K562 (cell line): ENCODE data around the gene SCYL1. TPM values are rescaled to one million over a fixed set of nuclear protein-coding genes. Genes with fewer than 3 reads are reported as not detected.

Source experiments
- E2F3 ChIP-seq: fragments of 250-450 bp; sonication (Bioruptor Pico); IDR thresholded peaks from 2 replicates; pipeline ENCODE4 v1.4.0; 2020; ENCODE audit warnings: mild to moderate bottlenecking
- GABPA ChIP-seq: fragments of 200-800 bp; sonication (Bioruptor generic); conservative IDR thresholded peaks from 2 replicates; pipeline ENCODE4 v1.6.1; 2016; ENCODE audit warnings: low read depth, missing genetic modification characterization, missing compliant biosample characterization
- HIVEP1 ChIP-seq: fragments of 250-450 bp; sonication (Bioruptor Pico); IDR thresholded peaks from 2 replicates; pipeline ENCODE4 v1.4.0; 2020; ENCODE audit warnings: mild to moderate bottlenecking
- MECOM ChIP-seq: fragments of 250-450 bp; sonication (Bioruptor Pico); IDR thresholded peaks from 2 replicates; pipeline ENCODE4 v1.8.0; 2022; ENCODE audit warnings: inconsistent platforms
- MEF2D ChIP-seq: conservative IDR thresholded peaks from 2 replicates; pipeline ENCODE4 v1.6.1; 2016; ENCODE audit warnings: low read depth, missing genetic modification characterization, missing compliant biosample characterization
- MYC ChIP-seq, 2 experiments: fragments of 250-450 bp in 1 of 2; sonication (Bioruptor Pico) in 1 of 2; IDR thresholded peaks; 2 replicates each; pipeline versions ENCODE4 v1.5.1 to v1.6.1; 2012 to 2021; ENCODE audit warnings: low read depth in 2 of 2, borderline replicate concordance in 1 of 2, improper control_type of control experiment in 1 of 2, low read length in 1 of 2, mild to moderate bottlenecking in 1 of 2, moderate library complexity in 1 of 2
- POLR2A ChIP-seq: fragments of 450-650 bp; conservative IDR thresholded peaks from 2 replicates; pipeline ENCODE4 v1.6.1; 2016
- U2AF1 ChIP-seq: fragments of 200-400 bp; formaldehyde crosslinking; optimal IDR thresholded peaks from 2 replicates; pipeline ENCODE3; 2017; ENCODE audit warnings: mild to moderate bottlenecking, low read depth, low read length, moderate library complexity
- ZNF174 ChIP-seq: fragments of 250-450 bp; sonication (Bioruptor Pico); IDR thresholded peaks from 2 replicates; pipeline ENCODE4 v1.4.0; 2020; ENCODE audit warnings: mild to moderate bottlenecking
- ZNF184 ChIP-seq: sonication (generic); formaldehyde crosslinking; IDR thresholded peaks from 2 replicates; pipeline ENCODE4 v1.5.0; 2020; ENCODE audit warnings: missing genetic modification reagents
- polyA plus RNA-seq, 8 experiments: library from polyadenylated mRNA; depleted of rRNA in 4 of 8; stranded (reverse) in 5 of 8; unstranded in 3 of 8; fragments of >200 nt; fragmentation: Nextera tagmentation in 2 of 8; fragmentation: Illumina TruSeq in 1 of 8; extraction: Ambion mirVana in 2 of 8; extraction: Trizol in 1 of 8; gene quantifications; 2 replicates each; pipeline versions ENCODE4 v1.2.1 to v1.2.3, GENCODE V29; 2011 to 2014; ENCODE audit warnings: inconsistent platforms in 1 of 8, missing spikeins in 1 of 8
- total RNA-seq, 7 experiments: library from RNA; depleted of rRNA in 6 of 7; stranded (reverse); fragments of >200 nt in 6 of 7; fragmentation: Illumina TruSeq in 2 of 7; extraction: Trizol in 2 of 7; gene quantifications; 2 replicates each; pipeline versions ENCODE4 v1.2.1 to v1.2.3, GENCODE V29; 2011 to 2021; ENCODE audit warnings: low replicate concordance in 1 of 7
- TF ChIP-seq, protein P1 (sequence below), 2 experiments: IDR thresholded peaks; 2 replicates each; pipeline ENCODE4 v1.6.1; 2011; ENCODE audit warnings: borderline replicate concordance in 1 of 2, control low read depth in 1 of 2, low read depth in 1 of 2, low read length in 1 of 2, mild to moderate bottlenecking in 1 of 2, mixed read lengths in 1 of 2, moderate library complexity in 1 of 2; ENCODE audit not compliant: insufficient read depth in 1 of 2, insufficient read length in 1 of 2, poor library complexity in 1 of 2, severe bottlenecking in 1 of 2; ENCODE audit errors: extremely low read depth in 1 of 2
- TF ChIP-seq, protein P2 (sequence below), 2 experiments: fragments of 450-650 bp in 1 of 2; sonication (generic) in 1 of 2; formaldehyde crosslinking in 1 of 2; IDR thresholded peaks in 1 of 2; conservative IDR thresholded peaks in 1 of 2; 2 replicates each; pipeline versions ENCODE4 v1.6.1 to v1.8.1; 2016 to 2023; ENCODE audit warnings: mild to moderate bottlenecking in 2 of 2, moderate library complexity in 2 of 2, inconsistent platforms in 1 of 2, missing genetic modification reagents in 1 of 2
- TF ChIP-seq, protein P3 (sequence below): fragments of 450-650 bp; IDR thresholded peaks from 2 replicates; pipeline ENCODE4 v1.6.1; 2018; ENCODE audit not compliant: partially characterized antibody
- TF ChIP-seq, protein P4 (sequence below): fragments of 250-450 bp; sonication (Bioruptor Pico); IDR thresholded peaks from 2 replicates; pipeline ENCODE4 v1.5.0; 2020; ENCODE audit warnings: mild to moderate bottlenecking, borderline replicate concordance

SCYL1 gene
- total and polyA plus RNA-seq, 9 of the 15 experiments (the other 6 are each of a cell fraction or from before 2014, with no cell fraction given) = 1.9 to 145 (median 57.6) TPM

DNA sequence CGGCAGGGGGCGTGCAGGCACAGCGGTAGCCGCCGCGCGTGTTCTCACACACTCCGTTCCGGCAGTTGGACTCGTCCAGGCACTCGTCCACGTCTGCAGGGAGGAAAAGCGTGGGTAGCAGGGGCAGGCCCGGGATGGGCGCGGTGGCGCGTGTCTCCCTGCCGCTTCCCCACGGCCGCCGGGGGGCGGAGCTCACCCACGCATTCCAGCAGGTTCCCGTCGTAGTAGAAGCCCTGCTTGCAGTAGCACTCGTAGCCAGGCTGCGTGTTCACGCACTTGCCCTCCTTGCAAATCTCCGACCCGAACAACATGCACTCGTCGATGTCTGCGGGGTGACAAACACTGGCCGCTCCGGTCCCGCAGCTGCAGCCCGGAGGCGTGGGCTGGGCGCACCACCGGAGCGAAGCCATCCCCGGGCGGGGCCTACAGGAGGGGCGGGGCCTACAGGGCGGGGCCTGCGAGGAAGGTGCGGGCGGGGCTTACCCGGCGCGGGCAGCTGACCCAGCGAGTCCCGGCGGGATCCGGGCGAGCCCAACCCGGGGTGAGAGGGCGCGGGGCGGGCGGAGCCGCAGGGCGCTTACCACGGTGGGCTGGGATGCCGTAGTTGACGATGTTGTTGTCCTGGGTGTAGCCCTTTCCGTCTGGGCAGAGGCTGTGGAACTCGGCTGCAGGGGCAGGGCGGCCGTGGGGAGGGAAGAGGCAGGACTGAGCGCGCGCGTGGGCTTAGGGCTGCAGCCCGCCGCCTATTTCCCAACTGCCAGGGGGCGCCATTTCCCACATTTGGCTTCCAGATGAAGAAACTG lies 15.6 kb downstream of the SCYL1 start (continued):
- TF ChIP-seq, protein P1, sequence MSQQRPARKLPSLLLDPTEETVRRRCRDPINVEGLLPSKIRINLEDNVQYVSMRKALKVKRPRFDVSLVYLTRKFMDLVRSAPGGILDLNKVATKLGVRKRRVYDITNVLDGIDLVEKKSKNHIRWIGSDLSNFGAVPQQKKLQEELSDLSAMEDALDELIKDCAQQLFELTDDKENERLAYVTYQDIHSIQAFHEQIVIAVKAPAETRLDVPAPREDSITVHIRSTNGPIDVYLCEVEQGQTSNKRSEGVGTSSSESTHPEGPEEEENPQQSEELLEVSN (IDR thresholded peaks at IDR 0.05; ENCODE audit: borderline replicate concordance in 1 of 2, extremely low read depth in 1 of 2, insufficient read depth in 1 of 2, insufficient read length in 1 of 2, low read depth in 1 of 2, low read length in 1 of 2, poor library complexity in 1 of 2, severe bottlenecking in 1 of 2) = peak; percentile 28 to 55
- no peak for TF ChIP-seq U2AF1
- TF ChIP-seq E2F3 = peak; percentile 64; the same call in 1 of the 2 replicates
- TF ChIP-seq, protein P2, sequence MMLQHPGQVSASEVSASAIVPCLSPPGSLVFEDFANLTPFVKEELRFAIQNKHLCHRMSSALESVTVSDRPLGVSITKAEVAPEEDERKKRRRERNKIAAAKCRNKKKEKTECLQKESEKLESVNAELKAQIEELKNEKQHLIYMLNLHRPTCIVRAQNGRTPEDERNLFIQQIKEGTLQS (IDR thresholded peaks at IDR 0.05) = no peak; the same call in 1 of the 2 replicates
- TF ChIP-seq, protein P2 (CRISPR knock-in tag; conservative IDR thresholded peaks at IDR 0.05) = peak; percentile 67; the same call in 1 of the 2 replicates
- TF ChIP-seq, protein P3, sequence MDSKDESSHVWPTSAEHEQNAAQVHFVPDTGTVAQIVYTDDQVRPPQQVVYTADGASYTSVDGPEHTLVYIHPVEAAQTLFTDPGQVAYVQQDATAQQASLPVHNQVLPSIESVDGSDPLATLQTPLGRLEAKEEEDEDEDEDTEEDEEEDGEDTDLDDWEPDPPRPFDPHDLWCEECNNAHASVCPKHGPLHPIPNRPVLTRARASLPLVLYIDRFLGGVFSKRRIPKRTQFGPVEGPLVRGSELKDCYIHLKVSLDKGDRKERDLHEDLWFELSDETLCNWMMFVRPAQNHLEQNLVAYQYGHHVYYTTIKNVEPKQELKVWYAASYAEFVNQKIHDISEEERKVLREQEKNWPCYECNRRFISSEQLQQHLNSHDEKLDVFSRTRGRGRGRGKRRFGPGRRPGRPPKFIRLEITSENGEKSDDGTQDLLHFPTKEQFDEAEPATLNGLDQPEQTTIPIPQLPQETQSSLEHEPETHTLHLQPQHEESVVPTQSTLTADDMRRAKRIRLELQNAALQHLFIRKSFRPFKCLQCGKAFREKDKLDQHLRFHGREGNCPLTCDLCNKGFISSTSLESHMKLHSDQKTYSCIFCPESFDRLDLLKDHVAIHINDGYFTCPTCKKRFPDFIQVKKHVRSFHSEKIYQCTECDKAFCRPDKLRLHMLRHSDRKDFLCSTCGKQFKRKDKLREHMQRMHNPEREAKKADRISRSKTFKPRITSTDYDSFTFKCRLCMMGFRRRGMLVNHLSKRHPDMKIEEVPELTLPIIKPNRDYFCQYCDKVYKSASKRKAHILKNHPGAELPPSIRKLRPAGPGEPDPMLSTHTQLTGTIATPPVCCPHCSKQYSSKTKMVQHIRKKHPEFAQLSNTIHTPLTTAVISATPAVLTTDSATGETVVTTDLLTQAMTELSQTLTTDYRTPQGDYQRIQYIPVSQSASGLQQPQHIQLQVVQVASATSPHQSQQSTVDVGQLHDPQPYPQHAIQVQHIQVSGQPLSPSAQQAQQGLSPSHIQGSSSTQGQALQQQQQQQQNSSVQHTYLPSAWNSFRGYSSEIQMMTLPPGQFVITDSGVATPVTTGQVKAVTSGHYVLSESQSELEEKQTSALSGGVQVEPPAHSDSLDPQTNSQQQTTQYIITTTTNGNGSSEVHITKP = peak; percentile 93
- TF ChIP-seq MYC (IDR thresholded peaks at IDR 0.05; ENCODE audit: low read depth, low read length) = peak; percentile 79
- TF ChIP-seq MYC (CRISPR knock-in tag; IDR thresholded peaks at IDR 0.05; ENCODE audit: borderline replicate concordance, low read depth) = peak; percentile 31; the same call in 1 of the 2 replicates
- TF ChIP-seq GABPA (tag) = peak; percentile 71
- TF ChIP-seq, protein P4, sequence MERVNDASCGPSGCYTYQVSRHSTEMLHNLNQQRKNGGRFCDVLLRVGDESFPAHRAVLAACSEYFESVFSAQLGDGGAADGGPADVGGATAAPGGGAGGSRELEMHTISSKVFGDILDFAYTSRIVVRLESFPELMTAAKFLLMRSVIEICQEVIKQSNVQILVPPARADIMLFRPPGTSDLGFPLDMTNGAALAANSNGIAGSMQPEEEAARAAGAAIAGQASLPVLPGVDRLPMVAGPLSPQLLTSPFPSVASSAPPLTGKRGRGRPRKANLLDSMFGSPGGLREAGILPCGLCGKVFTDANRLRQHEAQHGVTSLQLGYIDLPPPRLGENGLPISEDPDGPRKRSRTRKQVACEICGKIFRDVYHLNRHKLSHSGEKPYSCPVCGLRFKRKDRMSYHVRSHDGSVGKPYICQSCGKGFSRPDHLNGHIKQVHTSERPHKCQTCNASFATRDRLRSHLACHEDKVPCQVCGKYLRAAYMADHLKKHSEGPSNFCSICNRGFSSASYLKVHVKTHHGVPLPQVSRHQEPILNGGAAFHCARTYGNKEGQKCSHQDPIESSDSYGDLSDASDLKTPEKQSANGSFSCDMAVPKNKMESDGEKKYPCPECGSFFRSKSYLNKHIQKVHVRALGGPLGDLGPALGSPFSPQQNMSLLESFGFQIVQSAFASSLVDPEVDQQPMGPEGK (CRISPR knock-in tag) = no peak
- TF ChIP-seq MECOM (CRISPR knock-in tag) = no peak
- peak; percentile 69 for TF ChIP-seq POLR2A
- no peak for TF ChIP-seq ZNF174
- no peak for TF ChIP-seq MEF2D (tag)
- TF ChIP-seq HIVEP1 (CRISPR knock-in tag) = 0 out of 2 replicates have a peak, but pooled peaks have one; percentile 72
- no peak for TF ChIP-seq ZNF184 (CRISPR knock-in tag)
